HCEC 1CT (cell line): ENCODE data around the gene NACC2.
A peak's percentile ranks its signal among the peaks of the same experiment; 100 is the strongest.

ENCODE experiments used
- DNase-seq: peaks from one replicate; pipeline ENCODE4 v3.0.0-alpha.2; 2017

The NACC2 gene

GRCh38 chr9:136054798-136055714 lies 40.0 kb downstream of the NACC2 start:
- DNase-seq = no peak

GRCh38 chr9:136054146-136054545 lies 40.9 kb downstream of the NACC2 start:
- no peak for DNase-seq

- no peak for DNase-seq
Observed at GRCh38 chr9:136053757-136054142, 41.3 kb downstream of the NACC2 start.

GRCh38 chr9:136052991-136053756 lies 41.9 kb downstream of the NACC2 start:
- DNase-seq = no peak

GRCh38 chr9:136052472-136052880 lies 42.6 kb downstream of the NACC2 start:
- DNase-seq = peak; percentile 47

- DNase-seq = peak; percentile 85
Observed at GRCh38 chr9:136051837-136052471, 43.1 kb downstream of the NACC2 start.

- DNase-seq = no peak
Observed at GRCh38 chr9:136051453-136051836, 43.6 kb downstream of the NACC2 start.

GRCh38 chr9:136050701-136051452 lies 44.2 kb downstream of the NACC2 start:
- DNase-seq = no peak

GRCh38 chr9:136050266-136050700 lies 44.8 kb downstream of the NACC2 start:
- no peak for DNase-seq

GRCh38 chr9:136049491-136050265 lies 45.4 kb downstream of the NACC2 start:
- no peak for DNase-seq

GRCh38 chr9:136048560-136049411 lies 46.3 kb downstream of the NACC2 start:
- no peak for DNase-seq

GRCh38 chr9:136047775-136048559 lies 47.1 kb downstream of the NACC2 start:
- DNase-seq = no peak

GRCh38 chr9:136047076-136047774 lies 47.9 kb downstream of the NACC2 start:
- no peak for DNase-seq

- DNase-seq = no peak
Observed at GRCh38 chr9:136046554-136046920, 48.6 kb downstream of the NACC2 start.

- no peak for DNase-seq
Observed at GRCh38 chr9:136045595-136046553, 49.2 kb downstream of the NACC2 start.

- no peak for DNase-seq
Observed at GRCh38 chr9:136044971-136045594, 50.0 kb downstream of the NACC2 start.

GRCh38 chr9:136044207-136044970 lies 50.7 kb downstream of the NACC2 start:
- no peak for DNase-seq
